Thyroid gland (tissue), 4 donors: ENCODE data around the gene OSBPL3. TPM values are rescaled to one million over a fixed set of nuclear protein-coding genes. Genes with fewer than 3 reads are reported as not detected.

Experiments
- DNase-seq, 2 donors: peaks; one replicate each; pipeline ENCODE4 v3.0.0-alpha.2; 2019
- H3K27ac ChIP-seq, 3 donors: fragments of 200-600 bp; sonication (generic); 1 replicate in 2 of 3; 2 replicates in 1 of 3; pipeline ENCODE4 v1.5.1; 2016 to 2019; ENCODE audit warnings: mild to moderate bottlenecking in 1 of 3, moderate library complexity in 1 of 3
- H3K27me3 ChIP-seq: fragments of 200-600 bp; sonication (generic); one replicate; pipeline ENCODE4 v1.5.1; 2019
- H3K36me3 ChIP-seq, 2 donors: fragments of 200-600 bp; sonication (generic); one replicate each; pipeline ENCODE4 v1.5.1; 2016 to 2019
- H3K4me1 ChIP-seq, 2 donors: fragments of 200-600 bp; sonication (generic); one replicate each; pipeline ENCODE4 v1.5.1; 2017 to 2019
- H3K4me3 ChIP-seq, 3 donors: fragments of 200-600 bp; sonication (generic); replicated peaks in 1 of 3; 1 replicate in 2 of 3; 2 replicates in 1 of 3; pipeline ENCODE4 v1.5.1; 2016; ENCODE audit warnings: mild to moderate bottlenecking in 1 of 3
- H3K9me3 ChIP-seq: fragments of 200-600 bp; sonication (generic); one replicate; pipeline ENCODE4 v1.5.1; 2017
- POLR2A ChIP-seq, 2 donors: fragments of 450-650 bp; IDR thresholded peaks; one replicate each; pipeline ENCODE4 v1.6.1; 2017; ENCODE audit warnings: antibody characterized with exemption in 2 of 2, mild to moderate bottlenecking in 2 of 2, moderate library complexity in 1 of 2
- WGBS, 2 donors: methylation state at CpG; one replicate each; pipeline ENCODE4 v1.1.5; 2017; 5-methylcytosine and 5-hydroxymethylcytosine counted together
- intact Hi-C: fragments of 100-400 bp; cut with DNase I; formaldehyde crosslinking; loops from one replicate; pipeline ENCODE4 v1.15.1; 2023
- total RNA-seq, 4 donors: library from RNA; depleted of rRNA; stranded (reverse); fragments of >200 nt; gene quantifications; one replicate each; pipeline ENCODE4 v1.2.3, GENCODE V29; 2016
- TF ChIP-seq, protein P1 (sequence below), 6 experiments: fragments of 200-600 bp in 3 of 6; fragments of 450-650 bp in 3 of 6; sonication (generic) in 3 of 6; IDR thresholded peaks; one replicate each; pipeline ENCODE4 v1.5.1; 2016 to 2019; ENCODE audit warnings: antibody characterized with exemption in 6 of 6, mild to moderate bottlenecking in 2 of 6, inconsistent platforms in 1 of 6, moderate library complexity in 1 of 6

The OSBPL3 gene
- total RNA-seq, 4 donors from 2014 or later: 22.1 to 41.7 (median 34.3) TPM

DNA sequence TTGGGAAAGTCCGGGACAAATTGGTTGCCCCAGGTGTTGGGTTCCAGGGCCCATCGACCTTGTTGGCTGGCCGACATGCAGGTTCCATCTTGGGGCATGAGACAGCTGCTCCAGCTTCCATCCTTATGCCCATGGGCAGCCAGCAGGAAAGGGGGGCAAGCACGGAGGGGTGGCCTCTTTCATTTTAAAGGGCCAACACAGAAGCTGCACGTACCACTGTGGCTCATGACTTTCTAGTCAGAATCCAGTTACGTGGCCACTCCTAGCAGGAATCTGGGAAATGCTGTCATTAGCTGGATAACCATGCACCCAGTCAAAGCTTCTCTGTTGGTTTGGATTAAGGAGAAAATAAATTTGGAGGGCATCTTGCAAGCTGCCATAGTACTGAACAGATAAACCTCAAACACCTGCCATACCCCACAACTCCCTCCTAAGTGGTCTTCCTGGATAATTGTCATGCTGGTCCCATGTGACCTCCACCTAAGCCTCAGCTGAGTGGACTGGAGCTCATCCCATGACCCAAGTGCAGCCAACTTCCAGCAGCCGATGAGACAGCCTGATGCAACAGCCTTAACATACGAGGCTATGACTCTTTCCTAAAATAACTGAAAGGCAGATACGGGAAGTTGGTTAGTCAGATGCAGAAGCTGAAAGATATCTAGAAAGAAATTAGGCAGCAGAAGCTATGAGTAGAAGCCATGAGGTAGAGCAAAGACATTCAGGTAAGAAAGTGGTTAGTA is 201.3 kb downstream of the OSBPL3 start:
- no peak for DNase-seq
- intact Hi-C loops: no loop called here
- H3K36me3 ChIP-seq: no peaks in the 10 kb centered on the region
- TF ChIP-seq POLR2A (IDR thresholded peaks at IDR 0.05): no peak
- TF ChIP-seq, protein P1, sequence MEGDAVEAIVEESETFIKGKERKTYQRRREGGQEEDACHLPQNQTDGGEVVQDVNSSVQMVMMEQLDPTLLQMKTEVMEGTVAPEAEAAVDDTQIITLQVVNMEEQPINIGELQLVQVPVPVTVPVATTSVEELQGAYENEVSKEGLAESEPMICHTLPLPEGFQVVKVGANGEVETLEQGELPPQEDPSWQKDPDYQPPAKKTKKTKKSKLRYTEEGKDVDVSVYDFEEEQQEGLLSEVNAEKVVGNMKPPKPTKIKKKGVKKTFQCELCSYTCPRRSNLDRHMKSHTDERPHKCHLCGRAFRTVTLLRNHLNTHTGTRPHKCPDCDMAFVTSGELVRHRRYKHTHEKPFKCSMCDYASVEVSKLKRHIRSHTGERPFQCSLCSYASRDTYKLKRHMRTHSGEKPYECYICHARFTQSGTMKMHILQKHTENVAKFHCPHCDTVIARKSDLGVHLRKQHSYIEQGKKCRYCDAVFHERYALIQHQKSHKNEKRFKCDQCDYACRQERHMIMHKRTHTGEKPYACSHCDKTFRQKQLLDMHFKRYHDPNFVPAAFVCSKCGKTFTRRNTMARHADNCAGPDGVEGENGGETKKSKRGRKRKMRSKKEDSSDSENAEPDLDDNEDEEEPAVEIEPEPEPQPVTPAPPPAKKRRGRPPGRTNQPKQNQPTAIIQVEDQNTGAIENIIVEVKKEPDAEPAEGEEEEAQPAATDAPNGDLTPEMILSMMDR (IDR thresholded peaks at IDR 0.05): no peak
- no peaks in the 10 kb centered on the region for H3K27me3 ChIP-seq
- no peaks in the 10 kb centered on the region for H3K9me3 ChIP-seq
- H3K4me3 ChIP-seq: no peak overlapping the region
- 78 to 89% methylated on average over 8 to 9 of the region's 9 CpGs for WGBS, 2 donors
- H3K27ac ChIP-seq: no peak overlapping the region
- H3K4me1 ChIP-seq: no peaks in the 10 kb centered on the region

- DNase-seq: no peak
- TF ChIP-seq, protein P1 (IDR thresholded peaks at IDR 0.05): no peak
- no peak for TF ChIP-seq POLR2A (IDR thresholded peaks at IDR 0.05)
- Histone ChIP-seq H3K36me3 (no peaks in the 10 kb centered on the region), H3K4me1 (no peaks in the 10 kb centered on the region), H3K9me3 (no peaks in the 10 kb centered on the region), H3K4me3 (no peak overlapping the region), H3K27ac (no peak overlapping the region), H3K27me3 (no peaks in the 10 kb centered on the region)
- intact Hi-C loops: no loop called here
- WGBS, 2 donors: 85 to 87% methylated on average over 3 of the region's 3 CpGs
Observed at GRCh38 chr7:24777806-24778205, 202.2 kb downstream of the OSBPL3 start.

DNA sequence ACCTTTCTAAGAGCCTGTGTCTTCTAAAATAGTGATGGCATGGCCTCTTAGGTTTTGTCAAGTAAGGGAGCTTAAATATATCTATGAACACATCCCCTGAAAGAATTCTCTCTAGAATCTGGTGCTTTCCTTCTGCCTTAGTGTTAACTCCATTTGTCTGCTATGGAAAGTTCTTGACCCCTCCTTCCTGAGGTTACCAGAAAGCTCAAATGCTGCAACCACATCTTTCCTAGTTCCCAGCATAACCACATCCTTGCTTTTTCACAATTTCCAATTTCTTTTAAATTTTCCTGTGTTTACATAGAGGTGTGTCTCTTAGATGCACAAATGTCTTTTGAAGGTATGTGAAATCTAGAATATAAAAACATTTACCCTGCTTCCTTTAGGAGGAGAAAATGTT is 206.3 kb downstream of the OSBPL3 start:
- Histone ChIP-seq H3K27me3 (no peaks in the 10 kb centered on the region), H3K27ac (no peak overlapping the region), H3K4me3 (no peak overlapping the region), H3K36me3 (no peaks in the 10 kb centered on the region), H3K9me3 (no peaks in the 10 kb centered on the region), H3K4me1 (no peaks in the 10 kb centered on the region)
- intact Hi-C loops: no loop called here
- DNase-seq: no peak
- TF ChIP-seq, protein P1 (IDR thresholded peaks at IDR 0.05): no peak
- TF ChIP-seq POLR2A (IDR thresholded peaks at IDR 0.05): no peak

- H3K36me3 ChIP-seq: no peaks in the 10 kb centered on the region
- intact Hi-C loops: no loop called here
- H3K4me3 ChIP-seq: no peak overlapping the region
- H3K27me3 ChIP-seq: no peaks in the 10 kb centered on the region
- DNase-seq: no peak
- 45 to 62% methylated on average over 2 of the region's 2 CpGs for WGBS, 2 donors
- H3K27ac ChIP-seq: no peak overlapping the region
- TF ChIP-seq, protein P1 (IDR thresholded peaks at IDR 0.05): no peak
- no peak for TF ChIP-seq POLR2A (IDR thresholded peaks at IDR 0.05)
- no peaks in the 10 kb centered on the region for H3K9me3 ChIP-seq
- no peaks in the 10 kb centered on the region for H3K4me1 ChIP-seq
Observed at GRCh38 chr7:24769851-24770250, 210.1 kb downstream of the OSBPL3 start.

- Histone ChIP-seq H3K27me3 (no peaks in the 10 kb centered on the region), H3K4me1 (no peaks in the 10 kb centered on the region), H3K36me3 (no peaks in the 10 kb centered on the region), H3K4me3 (no peak overlapping the region), H3K9me3 (no peaks in the 10 kb centered on the region), H3K27ac (no peak overlapping the region)
- WGBS, 2 donors: 73 to 79% methylated on average over 9 of the region's 9 CpGs
- intact Hi-C loops: no loop called here
- TF ChIP-seq POLR2A (IDR thresholded peaks at IDR 0.05): no peak
- TF ChIP-seq, protein P1 (IDR thresholded peaks at IDR 0.05): no peak
- DNase-seq: no peak
Observed at GRCh38 chr7:24769014-24769830, 210.8 kb downstream of the OSBPL3 start.
